HL-60/S4 (cell line): ENCODE data around the gene FAM110D.

Source experiments
- in situ Hi-C: fragments of 300-500 bp; cut with MboI; formaldehyde crosslinking; loops from 2 replicates; pipeline ENCODE4 v1.14.3; 2022; ENCODE audit warnings: low sequenced_read_pairs

FAM110D gene

GRCh38 chr1:26158908-26159742 is at the start of gene FAM110D:
Gene FAM110D, plus strand, starts transcription at chr1:26159079. Its CDS starts 2,213 bp downstream, at chr1:26161292.
- in situ Hi-C loops = loop anchor here (10.0 kb wide), 1 partner anchor 114 kb away; the partner anchor contains the start of gene SLC30A2

GRCh38 chr1:26109229-26110164 is 49.4 kb upstream of the FAM110D start:
- in situ Hi-C loops = loop anchor here (5.0 kb wide), 1 partner anchor 38 kb away; no protein-coding TSS in a partner anchor

- in situ Hi-C loops = no loop called here
Observed at GRCh38 chr1:26110731-26111529, 47.9 kb upstream of the FAM110D start.

GRCh38 chr1:26111530-26112406 is 47.1 kb upstream of the FAM110D start, which contains the start of gene PDIK1L:
Gene PDIK1L, plus strand, starts transcription at chr1:26111824. Its CDS starts 2,485 bp downstream, at chr1:26114309.
- in situ Hi-C loops = no loop called here

GRCh38 chr1:26112407-26112775 is 46.5 kb upstream of the FAM110D start:
- in situ Hi-C loops = no loop called here

- in situ Hi-C loops = no loop called here
Observed at GRCh38 chr1:26114165-26114927, 44.5 kb upstream of the FAM110D start.

- in situ Hi-C loops = no loop called here
Observed at GRCh38 chr1:26119892-26120608, 38.8 kb upstream of the FAM110D start.

- in situ Hi-C loops = no loop called here
Observed at GRCh38 chr1:26121854-26122773, 36.8 kb upstream of the FAM110D start.

- in situ Hi-C loops = no loop called here
Observed at GRCh38 chr1:26122988-26123973, 35.6 kb upstream of the FAM110D start.

GRCh38 chr1:26124418-26125331 is 34.2 kb upstream of the FAM110D start:
- in situ Hi-C loops = no loop called here

GRCh38 chr1:26125382-26125781 is 33.5 kb upstream of the FAM110D start:
- in situ Hi-C loops = no loop called here

- in situ Hi-C loops = no loop called here
Observed at GRCh38 chr1:26125946-26126320, 32.9 kb upstream of the FAM110D start.

GRCh38 chr1:26126321-26127084 is 32.4 kb upstream of the FAM110D start:
- in situ Hi-C loops = no loop called here
